BLaER1 treated with 17β-estradiol and CSF1 and Interleukin-3, amounts not matched to agents 10 nM and 100 nM (cell line): ENCODE measurements around the gene SLC23A2.

Experiments
- H3K27ac ChIP-seq, 11 experiments: shearing (Covaris generic); formaldehyde crosslinking; 2 replicates each; pipeline ENCODE4 v1.8.1; 2022
- H3K27me3 ChIP-seq, 11 experiments: shearing (Covaris generic); formaldehyde crosslinking; 2 replicates each; pipeline ENCODE4 v1.8.1; 2022
- H3K36me3 ChIP-seq, 11 experiments: shearing (Covaris generic); formaldehyde crosslinking; 2 replicates each; pipeline ENCODE4 v1.8.1; 2022
- H3K4me1 ChIP-seq, 10 experiments: shearing (Covaris generic); formaldehyde crosslinking; 2 replicates each; pipeline ENCODE4 v1.8.1; 2022
- H3K4me2 ChIP-seq, 11 experiments: shearing (Covaris generic); formaldehyde crosslinking; 2 replicates each; pipeline ENCODE4 v1.8.1; 2022
- H3K4me3 ChIP-seq, 10 experiments: shearing (Covaris generic); formaldehyde crosslinking; 2 replicates each; pipeline ENCODE4 v1.8.1; 2022
- H3K9ac ChIP-seq, 11 experiments: shearing (Covaris generic); formaldehyde crosslinking; 2 replicates each; pipeline ENCODE4 v1.8.1; 2022
- H3K9me3 ChIP-seq, 11 experiments: shearing (Covaris generic); formaldehyde crosslinking; replicated peaks in 1 of 11; 2 replicates each; pipeline ENCODE4 v1.8.1; 2022
- H4K20me1 ChIP-seq, 11 experiments: shearing (Covaris generic); formaldehyde crosslinking; 2 replicates each; pipeline ENCODE4 v1.8.1; 2022
- Cebpa-rat ChIP-seq, 11 experiments: shearing (Covaris generic); IDR thresholded peaks; 2 replicates each; pipeline ENCODE4 v1.8.1; 2022

SLC23A2 gene

DNA sequence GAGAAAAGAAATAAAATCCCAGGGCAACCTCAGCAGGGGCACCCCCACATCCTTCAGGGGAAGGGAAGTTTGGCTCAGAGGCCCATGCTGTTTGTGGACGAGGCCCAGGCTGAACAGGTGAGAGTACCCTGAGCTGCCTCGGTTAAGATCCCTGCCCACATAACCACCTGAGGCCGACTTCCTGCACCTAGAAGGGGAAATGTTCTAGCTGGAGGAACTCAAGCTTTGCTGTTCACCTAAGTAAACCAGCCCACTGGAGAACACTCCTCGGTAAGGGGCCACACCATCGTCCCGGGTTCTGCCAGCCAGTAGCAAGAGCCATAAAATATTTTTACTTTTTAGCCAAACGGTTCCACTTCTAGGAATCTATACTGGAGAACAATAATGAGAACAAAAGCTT lies 88.2 kb downstream of the SLC23A2 start:
- Histone ChIP-seq H3K9me3 (0 out of 22 replicates have a peak, but pooled peaks cover 0 to 5% (median 0%) of the 10 kb centered on the region in 11 experiments), H4K20me1 (peaks cover 11 to 96% (median 20%) of the 10 kb centered on the region in 11 experiments; a peak in 18 of 22 replicates), H3K4me2 (no peak overlapping the region), H3K4me1 (peaks cover 0 to 12% (median 8%) of the 10 kb centered on the region in 10 experiments; a peak in 10 of 20 replicates), H3K36me3 (peaks cover 29 to 86% (median 55%) of the 10 kb centered on the region in 11 experiments), H3K4me3 (no peak overlapping the region), H3K9ac (no peak overlapping the region), H3K27ac (no peak overlapping the region), H3K27me3 (no peaks in the 10 kb centered on the region)
- no peak for TF ChIP-seq Cebpa-rat (IDR thresholded peaks at IDR 0.05)

DNA sequence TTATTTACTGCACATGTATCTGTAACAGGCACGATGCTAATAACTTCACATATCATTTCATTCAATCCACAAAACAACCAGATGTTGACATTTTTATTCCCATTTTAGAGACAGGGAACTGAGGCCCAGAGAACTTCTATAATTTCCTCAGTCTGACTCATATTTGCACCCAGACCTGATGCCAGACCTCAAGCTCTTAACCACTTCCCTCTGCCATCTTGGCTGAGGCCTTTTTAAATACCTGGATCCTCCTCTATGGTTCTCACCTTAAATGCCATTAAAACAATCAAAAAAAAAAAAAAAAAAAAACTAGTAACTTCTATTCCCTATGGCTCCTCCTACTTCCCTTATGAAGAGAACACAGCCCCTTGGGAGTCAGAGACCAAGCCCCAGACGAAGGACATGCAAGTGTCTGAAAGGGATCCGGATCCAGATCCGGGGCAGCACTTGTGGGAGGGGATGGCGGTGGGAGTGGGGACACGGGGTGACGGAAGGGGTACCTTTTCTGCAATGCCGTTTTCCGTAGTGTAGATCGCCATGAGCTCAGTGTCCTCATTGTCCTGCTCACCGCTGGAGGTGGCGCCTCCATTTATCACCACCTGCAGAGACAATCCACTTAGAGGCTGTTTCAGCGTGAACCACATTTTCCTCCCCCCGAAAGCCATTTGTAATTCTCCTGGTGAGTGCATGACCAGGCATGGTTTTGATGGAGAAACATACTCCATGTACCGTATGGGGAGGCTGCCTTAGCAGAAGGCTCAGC lies 88.7 kb downstream of the SLC23A2 start:
- no peak for TF ChIP-seq Cebpa-rat (IDR thresholded peaks at IDR 0.05)
- Histone ChIP-seq H3K27me3 (no peaks in the 10 kb centered on the region), H3K9me3 (0 out of 22 replicates have a peak, but pooled peaks cover 0 to 5% (median 0%) of the 10 kb centered on the region in 11 experiments), H3K4me3 (no peak overlapping the region), H3K4me1 (peaks cover 0 to 6% (median 3%) of the 10 kb centered on the region in 10 experiments; a peak in 10 of 20 replicates), H3K36me3 (peaks cover 29 to 88% (median 59%) of the 10 kb centered on the region in 11 experiments), H3K4me2 (no peak overlapping the region), H3K27ac (no peak overlapping the region), H3K9ac (no peak overlapping the region), H4K20me1 (peaks cover 9 to 96% (median 17%) of the 10 kb centered on the region in 11 experiments; a peak in 18 of 22 replicates)

DNA sequence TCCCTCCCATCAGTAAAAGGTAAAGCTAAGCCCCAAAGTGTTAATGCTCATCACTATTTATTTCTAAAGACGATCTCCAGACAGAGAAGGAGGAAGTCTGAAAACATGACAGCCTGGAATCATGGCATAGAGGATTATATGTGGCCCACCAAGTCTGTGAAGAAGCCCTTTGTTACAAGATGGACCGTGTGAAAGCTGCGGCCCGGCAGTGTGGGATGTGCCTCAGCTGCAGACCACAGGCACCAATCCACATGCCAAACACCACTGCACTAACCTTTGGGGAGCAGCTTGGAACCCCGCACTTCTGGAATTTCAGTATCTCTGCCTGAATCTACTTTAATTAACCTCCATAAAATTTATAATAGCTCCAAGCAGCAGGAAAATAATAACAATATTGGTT lies 90.4 kb downstream of the SLC23A2 start:
- no peak for TF ChIP-seq Cebpa-rat (IDR thresholded peaks at IDR 0.05)
- H3K9me3 ChIP-seq = 0 out of 22 replicates have a peak, but pooled peaks cover 0 to 5% (median 0%) of the 10 kb centered on the region in 11 experiments
- H3K27ac ChIP-seq = no peak overlapping the region
- H3K4me3 ChIP-seq = no peak overlapping the region
- peaks cover 42 to 91% (median 62%) of the 10 kb centered on the region in 11 experiments for H3K36me3 ChIP-seq
- H3K4me1 ChIP-seq = no peaks in the 10 kb centered on the region
- H3K9ac ChIP-seq = no peak overlapping the region
- H4K20me1 ChIP-seq = peaks cover 0 to 96% (median 6%) of the 10 kb centered on the region in 11 experiments; a peak in 12 of 22 replicates
- H3K4me2 ChIP-seq = no peak overlapping the region
- no peaks in the 10 kb centered on the region for H3K27me3 ChIP-seq

DNA sequence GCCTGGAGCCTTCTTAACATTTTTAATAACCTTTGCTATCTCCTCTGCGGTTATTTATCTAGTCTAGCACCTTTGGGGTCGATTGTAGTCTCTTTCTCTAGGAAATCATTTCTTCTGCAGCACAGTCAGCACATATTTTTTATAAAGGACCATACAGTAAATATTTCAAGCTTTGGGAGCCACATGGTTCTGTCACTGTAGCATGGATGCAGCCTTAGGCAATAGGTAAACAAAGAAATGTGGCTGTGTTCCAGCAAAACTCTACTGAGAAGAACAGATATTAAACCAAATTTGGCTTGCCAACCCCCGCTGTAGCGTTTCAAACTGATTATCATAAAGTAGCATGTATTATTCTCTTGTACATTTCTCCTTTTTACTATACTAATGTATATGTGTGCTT lies 95.7 kb downstream of the SLC23A2 start:
- TF ChIP-seq Cebpa-rat (IDR thresholded peaks at IDR 0.05) = no peak
- H3K27ac ChIP-seq = no peak overlapping the region

DNA sequence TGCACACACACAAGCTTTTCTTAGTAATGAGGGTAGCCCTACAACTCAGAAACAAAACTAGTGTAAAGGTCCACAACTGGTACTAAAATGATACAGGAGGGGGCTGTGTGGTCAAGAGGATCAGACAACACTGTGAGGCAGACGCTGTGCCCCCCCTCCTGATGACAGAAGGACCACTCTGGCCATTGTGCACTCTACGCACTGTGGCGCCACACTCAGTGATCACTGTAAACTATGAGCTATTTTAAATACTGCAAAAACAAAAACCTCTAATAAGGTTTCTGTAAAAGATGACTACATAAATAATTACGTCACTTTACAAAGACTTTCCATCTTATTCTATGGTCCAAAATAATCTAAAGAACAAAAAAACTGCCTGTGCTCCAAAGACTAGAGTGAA lies 96.1 kb downstream of the SLC23A2 start:
- Histone ChIP-seq H3K9ac (no peak overlapping the region), H3K36me3 (peaks cover 62 to 99% (median 79%) of the 10 kb centered on the region in 11 experiments), H3K27ac (no peak overlapping the region), H4K20me1 (peaks cover 0 to 99% (median 5%) of the 10 kb centered on the region in 11 experiments; a peak in 10 of 22 replicates), H3K4me1 (peaks cover 0 to 20% (median 8%) of the 10 kb centered on the region in 10 experiments; a peak in 10 of 20 replicates), H3K4me3 (no peak overlapping the region), H3K9me3 (peaks cover 0 to 5% (median 0%) of the 10 kb centered on the region in 11 experiments; a peak in 1 of 22 replicates), H3K27me3 (no peaks in the 10 kb centered on the region), H3K4me2 (no peak overlapping the region)
- TF ChIP-seq Cebpa-rat (IDR thresholded peaks at IDR 0.05) = no peak

More for the DNA sequence above, 95.7 kb downstream of the SLC23A2 start:
- no peaks in the 10 kb centered on the region for H3K27me3 ChIP-seq
- H3K9me3 ChIP-seq = peaks cover 0 to 5% (median 0%) of the 10 kb centered on the region in 11 experiments; a peak in 1 of 22 replicates
- peaks cover 0 to 15% (median 7%) of the 10 kb centered on the region in 10 experiments; a peak in 10 of 20 replicates for H3K4me1 ChIP-seq
- H3K4me2 ChIP-seq = no peak overlapping the region
- H3K9ac ChIP-seq = no peak overlapping the region
- peaks cover 0 to 99% (median 5%) of the 10 kb centered on the region in 11 experiments; a peak in 10 of 22 replicates for H4K20me1 ChIP-seq
- H3K36me3 ChIP-seq = peaks cover 62 to 99% (median 79%) of the 10 kb centered on the region in 11 experiments
- no peak overlapping the region for H3K4me3 ChIP-seq

DNA sequence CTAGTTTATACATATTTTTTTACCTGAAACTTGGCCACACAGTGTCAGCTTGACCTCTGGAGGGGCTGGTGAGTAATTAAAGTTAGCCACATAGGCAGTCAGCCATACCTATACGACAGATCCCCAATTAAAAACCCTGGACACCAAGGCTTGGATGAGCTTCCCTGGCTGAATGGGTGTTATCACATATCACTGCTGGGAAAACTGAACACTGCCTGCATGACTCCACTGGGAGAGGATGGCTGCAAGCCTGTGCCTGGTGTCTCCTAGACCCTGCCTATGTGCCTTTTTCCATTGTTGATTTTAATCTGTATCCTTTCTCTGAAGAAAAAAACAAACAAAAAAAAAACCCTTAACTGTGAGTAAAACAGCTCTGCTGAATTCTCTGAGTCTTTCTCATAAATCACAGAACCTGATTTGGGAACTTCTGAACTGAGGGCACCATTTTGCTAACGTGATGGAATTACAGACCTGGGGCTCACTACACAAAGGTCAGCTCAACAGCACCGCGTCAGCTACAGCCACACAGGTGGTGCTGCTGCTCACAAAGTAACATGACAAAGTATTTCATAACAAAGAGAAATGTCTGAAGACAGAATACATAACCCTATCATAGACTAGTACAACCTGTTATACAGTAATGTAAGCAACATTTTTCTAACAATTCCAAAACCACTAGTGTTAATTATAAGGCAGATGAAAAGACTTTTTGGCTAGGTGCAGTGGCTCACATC lies 97.0 kb downstream of the SLC23A2 start:
- Histone ChIP-seq H3K4me3 (no peak overlapping the region), H3K27ac (no peak overlapping the region; a peak in 1 of 22 replicates), H3K9me3 (peaks cover 0 to 5% (median 0%) of the 10 kb centered on the region in 11 experiments; a peak in 1 of 22 replicates), H4K20me1 (peaks cover 0 to 98% (median 6%) of the 10 kb centered on the region in 11 experiments; a peak in 12 of 22 replicates), H3K4me2 (no peak overlapping the region), H3K4me1 (peaks cover 7 to 29% (median 16%) of the 10 kb centered on the region in 10 experiments), H3K36me3 (peaks cover 62 to 99% (median 79%) of the 10 kb centered on the region in 11 experiments), H3K9ac (no peak overlapping the region), H3K27me3 (no peaks in the 10 kb centered on the region)
- TF ChIP-seq Cebpa-rat (IDR thresholded peaks at IDR 0.05) = no peak

DNA sequence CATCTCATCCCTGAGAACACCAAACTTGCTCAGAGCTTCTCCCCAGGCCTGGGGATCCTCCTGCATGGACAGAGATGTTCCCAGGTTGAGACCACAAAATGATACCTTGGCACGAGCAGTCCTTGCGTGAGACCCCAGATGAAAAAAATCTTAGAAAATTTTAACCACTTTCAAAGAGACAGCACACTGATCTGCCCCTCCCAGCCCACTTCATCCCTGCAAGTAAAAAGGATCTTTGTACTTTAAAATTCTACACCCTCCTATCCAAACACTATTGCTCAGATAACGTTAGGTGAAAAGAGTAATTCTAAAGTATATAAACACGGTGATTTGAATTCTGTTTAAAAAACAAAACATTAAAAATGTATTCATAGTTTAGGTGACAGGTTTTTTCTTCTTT lies 98.5 kb downstream of the SLC23A2 start:
- Histone ChIP-seq H3K36me3 (peaks cover 58 to 90% (median 80%) of the 10 kb centered on the region in 11 experiments), H3K9me3 (peaks cover 0 to 5% (median 0%) of the 10 kb centered on the region in 11 experiments; a peak in 1 of 22 replicates), H4K20me1 (peaks cover 10 to 98% (median 21%) of the 10 kb centered on the region in 11 experiments; a peak in 15 of 22 replicates), H3K27ac (no peak overlapping the region), H3K9ac (no peak overlapping the region), H3K4me3 (no peak overlapping the region), H3K4me2 (no peak overlapping the region), H3K4me1 (peaks cover 22 to 44% (median 31%) of the 10 kb centered on the region in 10 experiments), H3K27me3 (no peaks in the 10 kb centered on the region)
- TF ChIP-seq Cebpa-rat (IDR thresholded peaks at IDR 0.05) = no peak

DNA sequence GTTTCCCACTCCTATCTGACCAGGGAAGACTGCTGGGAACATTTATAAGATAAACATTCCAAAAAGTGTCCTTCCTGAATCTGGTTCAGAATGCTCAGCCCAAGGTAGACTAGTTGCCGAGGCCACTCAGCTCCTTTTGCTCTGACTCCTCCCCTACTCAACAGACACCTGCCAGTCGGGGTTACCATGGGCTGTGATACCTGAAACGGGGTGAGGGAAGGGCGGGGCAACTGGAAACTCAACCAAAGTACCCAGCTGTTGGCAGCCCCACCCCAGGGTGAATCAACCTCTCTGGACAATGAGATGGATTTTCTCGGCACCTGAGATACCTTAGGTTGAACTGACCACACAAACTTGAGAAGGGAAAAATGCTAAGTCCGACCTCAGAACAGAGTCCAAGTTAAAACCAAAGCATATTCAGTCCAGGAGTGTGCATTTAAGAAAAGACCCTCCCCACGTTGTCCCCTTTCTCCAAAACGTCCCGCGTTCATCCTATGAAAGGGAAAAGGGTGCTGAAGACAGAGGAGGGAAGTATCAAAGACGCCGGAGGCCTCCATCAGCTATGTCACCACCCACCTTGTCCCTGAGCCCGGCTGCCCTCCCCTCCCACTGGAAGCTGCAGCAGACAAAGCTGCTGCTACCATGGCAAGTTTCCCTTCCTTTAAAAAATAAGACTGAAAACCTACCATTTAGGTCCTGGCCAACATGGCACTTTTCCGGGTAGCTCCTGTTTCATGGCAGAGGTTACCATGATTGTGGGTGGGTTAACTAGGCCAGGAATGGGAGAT lies 100.1 kb downstream of the SLC23A2 start:
- Histone ChIP-seq H3K9me3 (peaks cover 0 to 5% (median 0%) of the 10 kb centered on the region in 11 experiments; a peak in 1 of 22 replicates), H3K4me3 (no peak overlapping the region), H3K4me2 (peak overlapping the region in 5 of 11 experiments; percentile 25 to 87 (median 48); a peak in 9 of 22 replicates), H3K36me3 (peaks cover 50 to 85% (median 77%) of the 10 kb centered on the region in 11 experiments), H3K9ac (no peak overlapping the region), H3K27ac (no peak overlapping the region), H4K20me1 (peaks cover 25 to 93% (median 34%) of the 10 kb centered on the region in 11 experiments; a peak in 20 of 22 replicates), H3K4me1 (peaks cover 37 to 59% (median 47%) of the 10 kb centered on the region in 10 experiments), H3K27me3 (no peaks in the 10 kb centered on the region)
- no peak for TF ChIP-seq Cebpa-rat (IDR thresholded peaks at IDR 0.05)
